ENCODE data around the gene YPEL4. TPM values are rescaled to one million over a fixed set of nuclear protein-coding genes. Genes with fewer than 3 reads are reported as not detected.

The YPEL4 gene
- total RNA-seq, 1 experiment from 2014 or later = 0.60 TPM

DNA sequence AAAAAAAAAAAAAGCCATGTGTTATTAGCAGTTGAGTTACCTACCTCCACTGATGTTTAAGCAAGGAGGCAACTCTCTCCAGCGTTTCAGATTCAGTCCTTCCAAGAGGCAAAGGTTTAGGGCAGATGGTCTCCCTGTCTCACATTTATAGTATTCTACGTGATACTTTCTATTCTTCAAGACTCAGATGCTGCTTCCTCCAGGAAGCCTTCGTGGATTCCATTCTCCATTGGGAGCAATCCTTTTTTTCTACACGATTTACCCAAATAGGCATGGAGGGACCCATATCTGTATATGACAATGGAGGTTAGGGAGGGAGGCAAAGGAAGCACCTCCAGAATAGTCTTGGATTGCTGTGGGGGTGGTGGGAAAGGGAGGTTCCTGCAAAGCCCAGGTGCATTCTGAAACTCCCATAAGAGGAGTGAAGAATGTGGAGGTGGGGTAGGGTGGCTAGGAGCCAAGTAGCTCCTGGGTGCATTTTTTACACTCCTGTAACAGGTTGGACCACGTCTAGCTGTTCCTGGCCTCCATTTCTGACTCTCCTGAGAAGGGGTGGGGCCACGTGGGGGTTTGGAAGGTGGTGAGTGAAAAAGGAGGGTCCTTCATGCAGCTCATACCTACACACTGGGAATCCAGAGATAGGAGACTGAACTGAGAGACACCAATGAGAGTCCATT is 16.2 kb downstream of the YPEL4 start:
- DNase-seq (ENCODE audit: low spot score) = no peak

- DNase-seq (ENCODE audit: low spot score) = no peak
Observed at GRCh38 chr11:57632116-57632515, 17.6 kb downstream of the YPEL4 start.

GRCh38 chr11:57630171-57630570 is 19.5 kb downstream of the YPEL4 start:
- DNase-seq (ENCODE audit: low spot score) = no peak

- no peak for DNase-seq (ENCODE audit: low spot score)
Observed at GRCh38 chr11:57626895-57627294, 22.8 kb downstream of the YPEL4 start.

DNA sequence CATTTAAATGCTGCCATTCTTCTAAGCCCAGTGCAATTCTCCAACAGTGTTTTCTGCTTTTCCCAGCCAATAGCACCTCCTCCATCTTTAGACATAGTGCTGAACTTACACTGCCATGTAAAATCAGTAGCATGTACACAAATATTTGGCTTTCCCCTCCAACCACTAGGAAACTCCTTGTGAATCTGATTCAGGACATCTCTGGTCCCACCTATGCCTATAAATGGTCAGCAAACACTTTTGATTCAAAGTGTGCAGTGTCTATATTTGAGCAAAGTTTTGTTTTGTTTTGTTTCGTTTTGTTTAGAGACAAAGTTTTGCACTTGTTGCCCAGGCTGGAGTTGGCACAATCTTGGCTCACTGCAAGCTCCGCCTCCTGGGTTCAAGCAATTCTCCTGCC is 24.8 kb downstream of the YPEL4 start:
- no peak for DNase-seq (ENCODE audit: low spot score)

DNA sequence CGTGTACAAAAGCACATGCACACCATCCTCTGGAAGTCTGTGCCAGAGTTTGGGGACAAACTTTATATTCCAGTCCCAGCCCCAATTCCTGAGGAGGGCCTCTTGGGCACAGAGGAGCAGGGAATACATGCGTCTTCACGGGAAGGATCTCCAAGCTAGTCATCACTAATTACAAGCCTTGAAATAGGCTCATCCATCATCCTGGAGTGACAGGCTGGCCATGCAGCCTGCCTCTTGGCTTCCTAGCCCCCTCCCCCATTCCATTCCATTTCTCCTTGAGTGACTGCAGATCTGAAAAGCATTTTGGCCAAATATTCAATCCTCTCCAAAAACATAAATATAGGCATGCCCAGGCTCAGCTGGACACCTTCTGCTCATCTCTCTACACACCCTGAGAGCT is 27.4 kb downstream of the YPEL4 start:
- no peak for DNase-seq (ENCODE audit: low spot score)

DNA sequence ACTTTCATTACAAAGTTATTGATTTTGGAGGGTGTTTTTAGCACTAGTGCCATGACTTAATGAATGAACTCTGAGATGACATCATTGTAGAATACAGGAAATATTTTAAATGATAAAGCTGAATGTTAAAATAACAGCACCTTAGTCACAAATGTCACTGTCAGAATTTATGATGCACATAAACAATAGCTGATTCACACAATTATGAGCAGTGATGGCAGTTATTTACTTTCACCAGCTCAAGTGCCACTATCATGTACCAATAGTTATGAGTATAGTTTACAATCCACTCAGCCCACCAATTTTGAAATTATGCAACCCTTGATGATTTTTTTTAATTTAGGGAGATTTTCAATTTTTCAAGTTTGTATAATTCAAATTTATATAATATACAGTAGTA is 29.2 kb downstream of the YPEL4 start:
- no peak for DNase-seq (ENCODE audit: low spot score)

- DNase-seq (ENCODE audit: low spot score) = no peak
Observed at GRCh38 chr11:57619331-57619730, 30.4 kb downstream of the YPEL4 start.

GRCh38 chr11:57618438-57618837 is 31.3 kb downstream of the YPEL4 start:
- DNase-seq (ENCODE audit: low spot score) = no peak

GRCh38 chr11:57616595-57616994 is 33.1 kb downstream of the YPEL4 start:
- no peak for DNase-seq (ENCODE audit: low spot score)

DNA sequence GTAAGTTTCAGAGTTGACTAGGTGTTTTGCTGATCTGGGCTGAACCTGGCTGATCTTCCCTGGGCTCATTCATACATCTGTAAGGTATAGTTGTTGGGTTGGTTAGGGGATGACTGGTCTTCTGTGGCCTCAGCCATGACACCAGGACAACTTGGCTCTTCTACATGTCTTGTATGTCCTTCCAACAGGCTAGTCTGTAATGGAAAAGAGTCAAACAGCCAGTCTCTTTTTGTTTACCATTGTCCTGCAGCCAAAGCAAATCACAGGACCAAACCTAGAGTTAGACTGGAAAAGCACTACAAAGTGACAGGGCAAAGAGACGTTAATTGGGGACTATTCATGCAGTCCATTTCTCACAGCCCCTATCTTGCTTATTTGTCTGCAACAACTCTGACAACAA is 34.4 kb downstream of the YPEL4 start:
- no peak for DNase-seq (ENCODE audit: low spot score)

DNA sequence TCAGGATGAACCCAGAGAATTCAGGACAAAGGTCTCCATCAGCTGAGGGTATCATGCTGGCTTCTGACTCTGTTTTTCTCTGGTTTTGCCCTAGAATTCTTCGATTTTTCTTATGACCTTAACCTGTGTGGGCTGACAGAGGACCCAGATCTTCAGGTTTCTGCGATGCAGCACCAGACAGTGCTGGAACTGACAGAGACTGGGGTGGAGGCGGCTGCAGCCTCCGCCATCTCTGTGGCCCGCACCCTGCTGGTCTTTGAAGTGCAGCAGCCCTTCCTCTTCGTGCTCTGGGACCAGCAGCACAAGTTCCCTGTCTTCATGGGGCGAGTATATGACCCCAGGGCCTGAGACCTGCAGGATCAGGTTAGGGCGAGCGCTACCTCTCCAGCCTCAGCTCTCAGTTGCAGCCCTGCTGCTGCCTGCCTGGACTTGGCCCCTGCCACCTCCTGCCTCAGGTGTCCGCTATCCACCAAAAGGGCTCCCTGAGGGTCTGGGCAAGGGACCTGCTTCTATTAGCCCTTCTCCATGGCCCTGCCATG is 35.4 kb downstream of the YPEL4 start:
- DNase-seq (ENCODE audit: low spot score) = no peak

- no peak for DNase-seq (ENCODE audit: low spot score)
Observed at GRCh38 chr11:57610170-57610569, 39.5 kb downstream of the YPEL4 start.

- DNase-seq (ENCODE audit: low spot score) = no peak
Observed at GRCh38 chr11:57605028-57605420, 44.7 kb downstream of the YPEL4 start.

- DNase-seq (ENCODE audit: low spot score) = peak; percentile 20
Observed at GRCh38 chr11:57604296-57605027, 45.2 kb downstream of the YPEL4 start.

GRCh38 chr11:57601297-57601696 is 48.4 kb downstream of the YPEL4 start:
- no peak for DNase-seq (ENCODE audit: low spot score)

DNA sequence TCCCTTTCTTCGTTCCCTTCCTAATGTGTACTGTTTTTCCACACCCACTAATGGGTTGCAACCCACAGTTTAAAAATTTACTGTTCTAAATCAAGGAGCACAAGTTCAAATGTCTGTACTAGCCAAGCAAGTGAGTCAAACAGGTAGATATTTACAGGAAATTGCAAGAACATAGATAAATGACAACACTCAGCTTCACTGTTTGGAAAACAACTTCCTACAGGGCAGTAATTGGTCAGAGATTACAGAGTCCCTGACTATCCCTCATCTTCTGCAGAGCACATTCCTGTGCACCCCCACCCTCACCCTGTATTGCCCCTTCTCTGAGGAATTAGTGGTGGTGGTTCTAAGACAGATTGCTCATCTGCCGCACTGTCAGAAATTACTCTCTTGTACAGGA is 50.3 kb downstream of the YPEL4 start:
- no peak for DNase-seq (ENCODE audit: low spot score)

DNA sequence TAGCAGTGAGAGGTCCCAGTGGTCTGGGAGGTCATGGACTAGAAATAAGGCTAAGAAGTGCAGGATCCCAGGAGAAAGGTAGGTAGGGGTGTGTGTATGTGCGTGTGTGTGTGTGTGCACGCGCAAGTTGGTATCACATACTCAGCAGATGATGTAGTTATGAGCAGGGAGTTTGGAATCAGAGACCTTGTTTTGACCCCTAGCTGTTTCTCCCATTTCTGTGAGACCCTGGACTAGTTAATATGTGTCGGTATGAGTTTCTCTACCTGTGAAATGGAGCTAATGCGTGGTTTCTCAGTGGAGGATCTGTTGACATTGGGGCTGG is 50.9 kb downstream of the YPEL4 start:
- DNase-seq (ENCODE audit: low spot score) = no peak

DNA sequence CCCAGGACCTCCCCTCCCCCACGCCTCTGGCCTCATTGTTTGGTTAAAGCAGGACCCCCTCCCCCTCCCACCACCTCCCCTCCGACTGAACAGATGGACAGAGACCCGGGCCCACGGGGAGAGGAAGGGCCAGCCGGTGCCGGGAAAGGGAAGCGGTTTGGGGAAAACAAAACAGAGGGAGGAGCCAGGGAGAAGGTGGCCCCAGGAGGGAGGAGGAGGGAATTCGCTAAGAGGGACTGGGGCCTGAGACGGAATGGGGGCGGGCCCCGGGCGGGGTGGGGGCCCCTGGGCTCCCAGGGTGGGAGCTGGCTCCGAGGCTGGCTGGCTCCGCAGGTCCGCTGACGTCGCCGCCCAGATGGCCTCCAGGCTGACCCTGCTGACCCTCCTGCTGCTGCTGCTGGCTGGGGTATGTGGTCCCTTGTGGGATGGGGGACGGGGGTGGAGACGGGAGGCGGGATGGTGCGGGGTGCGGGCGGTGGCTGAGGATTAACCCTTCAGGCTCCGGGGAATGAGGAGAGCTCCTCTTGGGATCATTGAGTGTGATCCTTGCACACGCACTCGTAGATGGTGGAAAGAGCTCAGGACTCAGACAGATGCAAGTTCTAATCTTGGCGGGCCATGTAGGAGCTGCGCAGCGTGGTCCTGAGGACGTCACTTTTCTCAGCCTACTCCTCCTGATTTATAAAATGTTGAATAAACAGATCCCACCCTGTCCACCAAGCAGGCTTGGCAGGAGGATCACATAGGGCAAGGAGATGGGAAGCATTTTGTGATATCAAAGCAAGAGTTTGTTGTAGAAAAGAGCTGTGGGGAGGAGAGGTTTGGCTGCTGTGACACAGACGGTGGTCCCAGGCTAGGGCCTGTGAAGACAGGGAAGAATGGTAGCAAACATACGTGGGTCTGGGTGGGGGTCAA is 51.5 kb downstream of the YPEL4 start:
- DNase-seq (ENCODE audit: low spot score) = no peak

DNA sequence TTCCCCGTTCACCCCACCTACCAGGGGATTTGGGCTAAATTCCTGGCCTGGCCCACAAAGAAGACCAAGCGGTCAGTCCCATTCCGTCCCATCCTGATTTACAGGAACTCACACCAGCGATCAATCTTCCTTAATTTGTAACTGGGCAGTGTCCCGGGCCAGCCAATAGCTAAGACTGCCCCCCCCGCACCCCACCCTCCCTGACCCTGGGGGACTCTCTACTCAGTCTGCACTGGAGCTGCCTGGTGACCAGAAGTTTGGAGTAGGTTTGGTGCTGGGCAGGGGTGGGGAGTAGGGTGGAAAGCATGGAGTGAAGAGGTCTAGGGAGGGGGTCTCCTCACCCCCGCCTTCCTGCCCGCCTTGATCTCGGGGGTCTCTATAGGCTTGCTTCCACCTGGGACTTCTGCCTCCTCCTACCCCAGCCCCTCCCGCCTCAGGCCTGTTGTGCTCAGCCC is 52.2 kb downstream of the YPEL4 start, which contains the start of gene SERPING1:
Gene SERPING1 (plus strand): TSS at position 225 of the 455 bp plus-strand sequence. CDS start 586 bp downstream, outside the sequence.
- no peak for DNase-seq (ENCODE audit: low spot score)

DNA sequence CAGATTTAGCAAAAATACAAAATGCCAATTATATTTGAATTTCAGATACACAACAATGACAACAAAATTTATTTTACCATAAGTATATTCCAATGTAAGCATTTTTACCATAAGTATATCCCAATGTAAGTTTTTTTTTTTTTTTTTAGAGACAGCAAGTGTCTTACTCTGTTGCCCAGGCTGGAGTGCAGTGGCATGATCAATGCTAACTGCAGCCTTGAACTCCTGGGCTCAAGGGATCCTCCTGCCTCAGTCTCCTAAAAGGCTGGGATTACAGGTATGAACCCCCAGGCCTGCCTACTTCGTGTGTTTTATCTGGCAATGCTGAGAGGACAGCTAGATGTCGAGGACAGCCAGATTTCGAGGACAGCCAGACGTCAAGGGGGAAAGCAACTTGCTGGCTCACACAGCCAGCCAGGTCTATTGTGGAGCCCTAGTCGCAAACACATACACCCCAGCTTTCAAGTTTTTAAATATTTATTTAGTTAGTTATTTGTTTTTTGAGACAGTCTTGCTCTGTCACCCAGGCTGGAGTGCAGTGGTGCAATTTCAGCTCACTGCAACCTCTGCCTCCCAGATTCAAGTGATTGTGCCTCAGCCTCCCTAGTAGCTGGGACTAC is 53.3 kb downstream of the YPEL4 start:
- DNase-seq (ENCODE audit: low spot score) = no peak

All from A172 (cell line).